ENCODE data around the gene BTG1.

BTG1 gene

GRCh38 chr12:92142251-92142926 is 3.3 kb downstream of the BTG1 start:
- TF ChIP-seq, protein P1, sequence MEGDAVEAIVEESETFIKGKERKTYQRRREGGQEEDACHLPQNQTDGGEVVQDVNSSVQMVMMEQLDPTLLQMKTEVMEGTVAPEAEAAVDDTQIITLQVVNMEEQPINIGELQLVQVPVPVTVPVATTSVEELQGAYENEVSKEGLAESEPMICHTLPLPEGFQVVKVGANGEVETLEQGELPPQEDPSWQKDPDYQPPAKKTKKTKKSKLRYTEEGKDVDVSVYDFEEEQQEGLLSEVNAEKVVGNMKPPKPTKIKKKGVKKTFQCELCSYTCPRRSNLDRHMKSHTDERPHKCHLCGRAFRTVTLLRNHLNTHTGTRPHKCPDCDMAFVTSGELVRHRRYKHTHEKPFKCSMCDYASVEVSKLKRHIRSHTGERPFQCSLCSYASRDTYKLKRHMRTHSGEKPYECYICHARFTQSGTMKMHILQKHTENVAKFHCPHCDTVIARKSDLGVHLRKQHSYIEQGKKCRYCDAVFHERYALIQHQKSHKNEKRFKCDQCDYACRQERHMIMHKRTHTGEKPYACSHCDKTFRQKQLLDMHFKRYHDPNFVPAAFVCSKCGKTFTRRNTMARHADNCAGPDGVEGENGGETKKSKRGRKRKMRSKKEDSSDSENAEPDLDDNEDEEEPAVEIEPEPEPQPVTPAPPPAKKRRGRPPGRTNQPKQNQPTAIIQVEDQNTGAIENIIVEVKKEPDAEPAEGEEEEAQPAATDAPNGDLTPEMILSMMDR (IDR thresholded peaks at IDR 0.05; ENCODE audit: control extremely low read depth, extremely low read depth, low read depth, missing control alignments): no peak
- ChIA-PET CTCF (interaction anchor here (1.2 to 1.9 kb wide), 8 partner anchors 9 to 760 kb away, joined by 3 to 7 read pairs (median 4); no protein-coding TSS in a partner anchor), POLR2A (interaction anchor here (0.7 to 1.4 kb wide), 3 partner anchors 9 to 183 kb away, joined by 3 to 7 read pairs (median 6); no protein-coding TSS in a partner anchor)
- no peak for DNase-seq (ENCODE audit: extremely low spot score)

- CTCF ChIA-PET: interaction anchor here (1.0 to 1.9 kb wide), 5 partner anchors 8 to 759 kb away, joined by 3 to 5 read pairs (median 3); no protein-coding TSS in a partner anchor
- TF ChIP-seq, protein P1 (IDR thresholded peaks at IDR 0.05; ENCODE audit: control extremely low read depth, extremely low read depth, low read depth, missing control alignments): no peak
- no peak for DNase-seq (ENCODE audit: extremely low spot score)
- POLR2A ChIA-PET: interaction anchor here (0.7 to 1.4 kb wide), 9 partner anchors 8 to 760 kb away, joined by 3 to 7 read pairs (median 3); no protein-coding TSS in a partner anchor
Observed at GRCh38 chr12:92141591-92142121, 4.0 kb downstream of the BTG1 start.

DNA sequence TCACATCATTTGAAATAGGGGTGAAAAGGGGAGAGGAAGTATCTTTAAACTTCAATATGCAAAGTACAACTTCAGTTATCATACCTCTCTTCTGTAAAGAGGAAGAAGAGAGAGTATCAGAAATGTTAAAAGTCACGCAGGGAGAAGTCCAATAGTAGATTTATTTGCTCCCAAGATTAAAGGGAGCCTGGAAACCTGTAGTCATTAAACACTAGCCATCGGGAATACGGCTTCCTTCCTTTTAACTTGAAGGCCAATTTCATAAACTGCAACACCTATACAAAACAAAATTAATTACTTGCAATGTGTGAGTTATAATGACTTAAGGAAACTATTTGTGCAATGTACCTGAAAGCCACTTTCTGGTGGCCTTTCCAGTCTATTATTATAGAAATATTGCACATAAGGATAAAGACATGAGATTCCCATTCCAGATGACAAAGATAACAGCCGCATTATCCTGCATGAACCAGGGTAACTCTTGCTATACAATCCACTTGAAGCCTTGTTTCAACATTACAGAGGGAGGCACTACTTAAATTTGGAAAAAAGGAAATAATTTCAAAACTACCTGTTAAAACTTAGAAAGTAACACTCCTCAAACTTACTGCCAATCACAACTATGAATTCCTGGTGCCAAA is 4.6 kb downstream of the BTG1 start:
- POLR2A ChIA-PET: interaction anchor here (0.7 to 1.4 kb wide), 8 partner anchors 8 to 759 kb away, joined by 3 to 7 read pairs (median 4); no protein-coding TSS in a partner anchor
- TF ChIP-seq, protein P1 (IDR thresholded peaks at IDR 0.05; ENCODE audit: control extremely low read depth, extremely low read depth, low read depth, missing control alignments): no peak

DNA sequence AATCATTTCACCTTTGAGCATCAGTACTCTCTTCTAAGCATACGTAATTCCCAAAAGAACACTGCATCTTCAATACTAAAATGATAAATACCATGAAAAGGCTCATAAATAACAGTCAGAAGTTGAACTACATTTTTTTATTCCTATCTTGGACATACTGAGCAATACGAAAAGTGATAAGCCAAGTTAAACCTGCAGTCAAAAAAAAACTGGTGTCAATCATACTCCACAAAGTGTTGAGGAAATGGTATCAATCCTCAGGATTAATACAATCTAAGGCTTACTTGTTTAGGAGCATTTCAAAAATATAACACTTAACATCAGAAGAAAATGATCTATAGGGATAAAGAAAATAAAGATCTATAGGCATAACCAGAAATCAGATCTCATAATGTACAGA is 5.5 kb downstream of the BTG1 start:
- CTCF ChIA-PET: no interaction called here
- TF ChIP-seq, protein P1 (IDR thresholded peaks at IDR 0.05; ENCODE audit: control extremely low read depth, extremely low read depth, low read depth, missing control alignments): no peak
- POLR2A ChIA-PET: no interaction called here
- no peak for DNase-seq (ENCODE audit: extremely low spot score)

More for the DNA sequence above, 4.6 kb downstream of the BTG1 start:
- no peak for DNase-seq (ENCODE audit: extremely low spot score)
- CTCF ChIA-PET: interaction anchor here (1.0 to 1.9 kb wide), 5 partner anchors 7 to 759 kb away, joined by 3 to 5 read pairs (median 3); no protein-coding TSS in a partner anchor

DNA sequence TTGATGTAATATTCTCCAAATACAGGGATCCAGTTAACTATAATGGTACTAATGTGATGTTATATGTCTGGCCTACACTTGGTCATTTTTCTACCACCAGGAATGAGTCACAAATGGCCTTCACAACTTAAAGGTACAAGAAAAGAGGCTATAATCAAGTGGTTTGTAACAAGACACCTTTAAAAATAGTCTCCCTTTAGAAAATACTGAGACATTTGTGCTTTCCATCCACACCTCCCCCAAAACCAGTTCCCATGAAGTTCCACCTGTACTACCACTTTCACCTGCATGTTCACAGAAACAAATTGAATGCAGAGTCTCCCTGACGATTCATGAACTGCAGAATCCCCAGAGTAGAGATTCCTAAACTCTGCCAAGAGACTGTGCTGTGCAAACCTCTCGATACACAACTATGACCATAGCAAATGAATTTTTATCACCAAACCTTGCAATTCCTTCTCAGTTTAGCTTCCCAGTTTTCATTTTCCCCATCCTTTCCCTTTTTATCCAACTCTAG is 6.0 kb downstream of the BTG1 start:
- TF ChIP-seq, protein P1 (IDR thresholded peaks at IDR 0.05; ENCODE audit: control extremely low read depth, extremely low read depth, low read depth, missing control alignments): no peak
- ChIA-PET CTCF (no interaction called here), POLR2A (no interaction called here)
- DNase-seq (ENCODE audit: extremely low spot score): no peak

- no peak for DNase-seq (ENCODE audit: extremely low spot score)
- TF ChIP-seq, protein P1 (IDR thresholded peaks at IDR 0.05; ENCODE audit: control extremely low read depth, extremely low read depth, low read depth, missing control alignments): no peak
- ChIA-PET CTCF (interaction anchor here (1.5 to 2.8 kb wide), 4 partner anchors 15 to 757 kb away, joined by 6 to 11 read pairs (median 6); no protein-coding TSS in a partner anchor), POLR2A (no interaction called here)
Observed at GRCh38 chr12:92138626-92139025, 7.0 kb downstream of the BTG1 start.

All from GM10248 (cell line).